ENCODE data around the gene ZNF473. TPM values are rescaled to one million over a fixed set of nuclear protein-coding genes. Genes with fewer than 3 reads are reported as not detected.
"Not testable (repeated sequence)": the region's sequence is repeated elsewhere in the genome, so short reads cannot be mapped to it uniquely, and the experiment has no call there.

The ZNF473 gene
- total RNA-seq, 1 donor from 2014 or later: 9.7 TPM

DNA sequence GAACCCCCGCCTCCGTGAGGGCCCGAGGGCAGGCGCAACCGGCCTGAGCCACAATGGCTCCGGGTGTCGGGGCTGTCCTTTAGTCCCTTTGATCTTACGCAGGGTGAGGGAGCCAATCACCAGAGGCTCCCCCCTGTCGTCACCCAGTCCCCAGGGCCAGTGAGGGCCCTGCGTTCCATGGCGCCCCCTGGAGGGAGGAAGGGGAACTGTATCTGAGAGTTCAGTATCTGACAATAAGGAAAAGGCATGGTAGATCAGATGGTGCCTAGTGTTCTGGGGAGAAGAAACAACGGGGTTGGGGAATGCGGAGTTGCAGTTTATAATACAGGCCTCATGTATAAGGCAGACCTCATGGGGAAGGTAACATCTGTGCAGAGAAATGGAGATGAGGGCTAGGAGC is 72.1 kb downstream of the ZNF473 start:
- DNase-seq (ENCODE audit: low read depth): not testable (repeated sequence)

DNA sequence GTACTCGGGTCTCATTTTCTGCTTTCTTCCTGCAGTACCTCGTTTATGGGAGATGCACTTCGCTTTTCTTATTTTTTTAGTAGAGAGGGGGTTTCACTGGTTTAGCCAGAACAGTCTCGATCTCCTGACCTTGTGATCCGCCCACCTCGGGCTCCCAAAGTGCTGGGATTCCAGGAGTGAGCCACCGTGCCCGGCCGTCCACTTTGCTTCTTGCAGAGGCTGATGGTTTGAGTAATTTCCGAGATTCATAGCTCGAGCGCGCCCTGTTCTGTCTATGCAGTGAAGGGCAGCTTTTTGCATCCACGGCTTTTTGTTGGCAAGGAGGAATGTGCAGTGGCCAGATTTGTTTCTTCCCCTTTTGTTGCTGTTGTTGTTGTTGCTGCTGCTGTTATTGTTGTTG is 73.1 kb downstream of the ZNF473 start:
- not testable (repeated sequence) for DNase-seq (ENCODE audit: low read depth)

DNA sequence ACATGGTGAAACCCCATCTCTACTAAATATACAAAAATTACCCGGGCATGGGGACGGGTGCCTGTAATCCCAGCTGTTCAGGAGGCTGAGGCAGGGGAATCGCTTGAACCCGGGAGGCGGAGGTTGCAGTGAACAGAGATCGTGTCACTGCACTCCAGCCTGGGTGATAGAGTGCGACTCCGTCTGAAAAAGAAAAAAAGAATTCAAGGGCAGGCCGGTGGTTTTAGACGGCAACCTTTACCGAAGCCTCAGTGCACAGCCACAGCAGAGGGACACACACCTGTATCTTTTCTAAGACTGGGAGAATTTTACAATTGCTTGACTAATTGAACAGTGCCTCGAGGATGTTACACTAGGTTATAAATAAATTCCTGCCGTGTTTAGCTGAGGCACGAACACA is 73.9 kb downstream of the ZNF473 start:
- DNase-seq (ENCODE audit: low read depth): not testable (repeated sequence)

DNA sequence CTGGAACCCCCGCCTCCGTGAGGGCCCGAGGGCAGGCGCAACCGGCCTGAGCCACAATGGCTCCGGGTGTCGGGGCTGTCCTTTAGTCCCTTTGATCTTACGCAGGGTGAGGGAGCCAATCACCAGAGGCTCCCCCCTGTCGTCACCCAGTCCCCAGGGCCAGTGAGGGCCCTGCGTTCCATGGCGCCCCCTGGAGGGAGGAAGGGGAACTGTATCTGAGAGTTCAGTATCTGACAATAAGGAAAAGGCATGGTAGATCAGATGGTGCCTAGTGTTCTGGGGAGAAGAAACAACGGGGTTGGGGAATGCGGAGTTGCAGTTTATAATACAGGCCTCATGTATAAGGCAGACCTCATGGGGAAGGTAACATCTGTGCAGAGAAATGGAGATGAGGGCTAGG is 75.1 kb downstream of the ZNF473 start:
- DNase-seq (ENCODE audit: low read depth): not testable (repeated sequence)

Other genes with a start within 250 kb of the ZNF473 start
- gene FUZ, start 212.7 kb upstream of the ZNF473 start, total RNA-seq: 22.6 and 26.7 TPM in 2 replicates
- gene MED25, start 207.7 kb upstream of the ZNF473 start, total RNA-seq: 22.7 and 40.1 TPM in 2 replicates
- 161 and 176 TPM in 2 replicates for gene PTOV1, start 174.8 kb upstream of the ZNF473 start, total RNA-seq
- 31.1 and 38.2 TPM in 2 replicates for gene PNKP, start 158.4 kb upstream of the ZNF473 start, total RNA-seq
- 25.0 and 25.5 TPM in 2 replicates for gene AKT1S1, start 148.7 kb upstream of the ZNF473 start, total RNA-seq
- gene TBC1D17, start 148.3 kb upstream of the ZNF473 start, total RNA-seq: 17.7 and 19.9 TPM in 2 replicates
- gene IL4I1, start 129.1 kb upstream of the ZNF473 start, total RNA-seq: 0.35 and 0.83 TPM in 2 replicates
- 31.9 and 32.8 TPM in 2 replicates for gene ATF5, start 96.8 kb upstream of the ZNF473 start, total RNA-seq
- 52.2 and 54.1 TPM in 2 replicates for gene NUP62, start 96.5 kb upstream of the ZNF473 start, total RNA-seq
- gene SIGLEC11, start 64.8 kb upstream of the ZNF473 start, total RNA-seq: not detected in 2 replicates
- 14.7 and 19.0 TPM in 2 replicates for gene VRK3, start 633 bp upstream of the ZNF473 start, total RNA-seq
- gene IZUMO2, start 137.3 kb downstream of the ZNF473 start, total RNA-seq: not detected in 2 replicates
- gene MYH14, start 177.6 kb downstream of the ZNF473 start, total RNA-seq: not detected in 2 replicates

Data from myocyte (in vitro differentiated cells).